AG10803 (cell line): ENCODE results near the gene GP5.

ENCODE experiments used
- DNase-seq: peaks from one replicate; pipeline ENCODE4 v3.0.0; 2010; ENCODE audit warnings: low read depth
- H3K4me3 ChIP-seq: 2 replicates; pipeline ENCODE4 v1.5.1; 2011; ENCODE audit warnings: mild to moderate bottlenecking, low read length, control low read depth
- CTCF ChIP-seq: conservative IDR thresholded peaks from 2 replicates; pipeline ENCODE4 v1.5.1; 2011; ENCODE audit warnings: mild to moderate bottlenecking, low read length, control low read depth, inconsistent platforms

Gene GP5

GRCh38 chr3:194352667-194353246 lies 46.3 kb downstream of the GP5 start:
- TF ChIP-seq CTCF = no peak
- H3K4me3 ChIP-seq = no peak overlapping the region
- DNase-seq = no peak

GRCh38 chr3:194351952-194352536 lies 47.0 kb downstream of the GP5 start:
- DNase-seq = no peak
- H3K4me3 ChIP-seq = no peak overlapping the region
- no peak for TF ChIP-seq CTCF

- DNase-seq = no peak
- H3K4me3 ChIP-seq = no peak within 1 kb of the TSS
- no peak for TF ChIP-seq CTCF
Observed at GRCh38 chr3:194351080-194351672, 47.9 kb downstream of the GP5 start, which contains the start of gene CPN2. Gene CPN2, minus strand, starts transcription at chr3:194351328. Its CDS starts 8,626 bp downstream, at chr3:194342702.

GRCh38 chr3:194350726-194351071 lies 48.4 kb downstream of the GP5 start:
- no peak for DNase-seq
- no peak for TF ChIP-seq CTCF
- H3K4me3 ChIP-seq = no peak overlapping the region

GRCh38 chr3:194348354-194348753 lies 50.7 kb downstream of the GP5 start:
- TF ChIP-seq CTCF = no peak
- H3K4me3 ChIP-seq = no peak overlapping the region
- DNase-seq = no peak

GRCh38 chr3:194346621-194347020 lies 52.4 kb downstream of the GP5 start:
- H3K4me3 ChIP-seq = no peak overlapping the region
- peak; percentile 58 for DNase-seq
- no peak for TF ChIP-seq CTCF

- no peak overlapping the region for H3K4me3 ChIP-seq
- TF ChIP-seq CTCF = no peak
- DNase-seq = no peak
Observed at GRCh38 chr3:194346035-194346434, 53.0 kb downstream of the GP5 start.
